HG02798 (cell line): Measurements from ENCODE around the gene RDM1.

Source experiments
- ATAC-seq: cut with Tn5 transposase; IDR thresholded peaks from one replicate; pipeline ENCODE4 v1.9.1; 2021; ENCODE audit warnings: mild to moderate bottlenecking; ENCODE audit not compliant: unreplicated experiment, poor library complexity

Gene RDM1

GRCh38 chr17:35936063-35936462 lies 5.5 kb upstream of the RDM1 start:
- ATAC-seq: no peak

DNA sequence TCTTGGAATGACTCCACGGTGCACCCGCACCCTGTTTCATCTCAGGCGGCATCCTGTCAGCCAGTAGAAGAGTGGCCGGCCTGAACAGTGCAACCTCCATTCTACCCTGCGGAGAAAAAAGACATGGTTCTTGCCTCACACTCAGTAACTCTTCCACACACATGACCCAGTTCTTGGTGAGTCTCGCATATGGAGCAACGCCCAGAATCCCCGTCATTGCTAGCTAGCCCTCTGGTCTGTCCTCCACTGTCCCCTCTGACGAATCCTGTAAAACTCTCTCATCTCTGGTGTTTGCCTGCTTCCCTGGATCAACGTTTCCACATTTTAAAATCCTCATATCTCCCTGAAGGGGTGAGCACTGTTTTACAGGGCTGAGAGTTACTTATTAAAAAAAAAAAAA lies 4.2 kb upstream of the RDM1 start:
- no peak for ATAC-seq

DNA sequence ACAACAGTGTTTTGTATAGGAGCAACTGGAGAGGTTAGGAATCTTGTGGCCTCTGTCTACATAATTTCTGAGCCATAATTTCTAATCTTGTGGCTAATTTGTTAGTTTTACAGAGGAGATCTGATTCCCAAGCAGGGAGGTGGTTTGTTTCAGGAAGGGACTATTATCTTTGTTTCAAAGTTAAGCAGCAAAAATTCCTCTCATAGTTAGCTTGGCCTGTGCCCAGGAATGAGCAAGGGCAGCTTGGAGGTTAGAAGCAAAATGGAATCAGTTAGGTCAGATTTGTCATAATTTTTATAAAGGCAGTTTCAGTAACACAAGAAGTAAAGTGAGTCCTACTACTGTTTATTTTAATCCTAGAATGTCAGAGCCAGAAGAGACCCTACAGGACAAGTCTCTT lies 2.0 kb upstream of the RDM1 start:
- no peak for ATAC-seq

DNA sequence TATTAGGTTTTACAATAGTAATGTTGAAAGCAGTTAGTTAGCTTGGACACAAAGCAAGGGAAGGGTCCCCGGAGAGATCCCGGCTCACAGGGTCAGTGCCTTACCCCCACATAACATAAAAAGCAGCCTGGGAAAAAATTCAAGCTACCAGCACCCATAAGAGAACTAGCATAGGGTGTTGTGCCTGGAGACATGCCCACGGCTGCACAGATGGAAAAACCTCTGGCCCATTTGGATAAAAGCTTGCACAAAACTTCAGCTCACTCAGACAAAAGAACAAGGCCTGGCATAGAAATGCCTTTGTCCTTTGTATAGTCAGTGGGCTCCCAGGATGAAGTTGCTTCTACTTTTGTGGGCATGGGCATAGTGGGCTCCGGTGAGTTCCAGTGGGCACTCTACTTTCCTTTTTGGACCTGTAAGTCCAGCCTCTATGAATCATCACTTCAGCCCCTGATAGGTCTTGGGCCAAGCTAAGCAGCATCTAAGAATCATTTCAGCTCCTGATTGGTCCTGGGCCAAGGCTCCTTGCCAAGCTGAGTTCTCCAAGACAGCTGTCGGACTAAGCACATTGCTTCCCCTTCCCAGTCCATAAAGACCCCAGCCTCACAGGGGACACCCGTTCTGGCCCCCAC lies 1.3 kb upstream of the RDM1 start:
- no peak for ATAC-seq

DNA sequence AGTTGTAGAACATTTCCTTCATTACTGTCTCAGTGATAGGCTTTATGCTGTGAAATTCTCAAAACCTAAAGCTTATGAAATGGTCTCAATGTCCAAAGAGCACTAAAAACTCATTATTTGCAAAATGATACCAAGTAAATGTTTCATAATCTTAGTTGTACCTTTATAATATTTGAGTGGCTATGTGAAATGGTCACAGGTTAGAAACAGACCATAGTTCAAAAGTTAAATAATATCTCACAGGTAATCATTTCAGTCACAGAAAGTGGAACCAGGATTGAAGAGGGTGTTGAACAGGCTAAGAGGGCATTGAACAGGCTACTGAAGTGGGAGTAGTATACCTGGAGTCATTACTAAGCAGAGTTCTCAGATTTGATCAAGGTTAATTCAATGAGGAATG lies 2.9 kb downstream of the RDM1 start:
- no peak for ATAC-seq

GRCh38 chr17:35923609-35924114 lies 6.9 kb downstream of the RDM1 start:
- no peak for ATAC-seq

DNA sequence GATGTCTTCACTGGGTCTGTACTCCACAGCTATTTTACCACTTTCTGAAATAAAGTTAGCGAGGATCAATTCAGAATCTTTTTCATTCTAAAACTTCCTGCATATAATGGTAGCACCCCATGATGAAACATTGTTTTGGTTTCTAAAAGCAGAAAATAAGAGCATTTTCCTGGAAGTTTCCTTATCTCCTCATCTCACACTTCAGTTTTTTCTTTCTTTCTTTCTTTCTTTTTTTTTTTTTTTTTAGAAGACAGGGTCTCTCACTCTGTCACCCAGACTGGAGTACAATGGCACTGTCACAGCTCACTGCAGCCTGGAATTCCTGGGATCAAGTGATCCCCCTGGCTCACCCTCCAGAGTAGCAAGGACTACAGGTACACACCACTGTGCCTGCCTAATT lies 10.3 kb downstream of the RDM1 start:
- no peak for ATAC-seq

- no peak for ATAC-seq
These were observed 11.9 kb downstream of the RDM1 start for GRCh38 chr17:35918665-35919064.

DNA sequence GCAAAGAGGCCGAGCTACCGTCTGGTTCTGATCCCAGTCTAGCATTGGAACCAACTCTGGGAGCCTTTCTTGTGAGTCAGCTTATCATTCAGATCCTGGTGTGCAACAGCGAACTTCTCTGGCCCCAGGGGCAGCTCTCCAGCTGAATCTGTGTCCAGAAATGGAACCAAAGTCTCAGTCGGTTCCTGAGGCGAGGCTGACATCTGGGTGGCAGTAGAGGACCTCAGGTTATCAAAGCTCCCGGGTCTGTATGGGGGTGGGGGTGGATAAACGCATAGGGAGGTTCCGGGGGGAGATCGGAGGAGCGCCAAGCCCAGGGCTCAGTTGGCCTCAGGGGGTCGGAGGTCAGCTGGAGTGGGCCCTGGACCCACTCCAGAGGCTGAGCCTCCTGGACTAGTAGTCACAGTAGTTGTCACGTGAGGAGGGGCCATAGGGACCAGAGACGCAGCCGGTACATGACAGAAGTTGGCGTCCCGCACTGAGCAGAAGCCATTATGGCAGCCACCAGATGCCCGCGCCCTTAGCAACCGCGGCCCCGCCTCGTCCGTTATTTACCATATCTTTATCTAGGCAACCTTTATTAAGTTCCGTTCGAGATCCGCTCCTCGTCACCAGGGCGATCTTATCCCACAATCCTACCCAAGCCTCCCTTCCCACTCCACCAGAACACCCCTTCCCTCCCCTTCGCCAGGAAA lies 12.9 kb downstream of the RDM1 start:
- ATAC-seq: no peak

- ATAC-seq: no peak
These were observed 15.2 kb downstream of the RDM1 start for GRCh38 chr17:35915153-35915964.

DNA sequence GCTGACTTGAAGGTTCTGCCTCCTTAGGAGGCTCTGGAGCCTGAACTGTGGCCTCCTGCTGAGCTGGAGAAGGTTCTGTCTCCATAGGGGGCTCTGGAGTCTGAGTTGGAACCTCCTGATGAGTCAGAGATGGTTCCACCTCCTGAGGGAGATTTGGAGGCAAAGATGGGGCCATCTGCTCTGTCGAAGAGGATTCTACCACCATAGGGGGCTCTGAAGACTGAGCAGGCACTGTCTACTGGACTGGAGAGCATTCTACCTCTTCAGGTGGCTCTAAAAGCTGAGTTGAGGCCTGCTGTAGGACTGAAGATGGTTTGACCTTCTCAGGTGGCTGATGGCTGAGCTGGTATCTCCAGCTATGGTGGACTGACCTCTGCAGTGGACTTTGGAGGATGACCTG lies 16.2 kb downstream of the RDM1 start:
- no peak for ATAC-seq

DNA sequence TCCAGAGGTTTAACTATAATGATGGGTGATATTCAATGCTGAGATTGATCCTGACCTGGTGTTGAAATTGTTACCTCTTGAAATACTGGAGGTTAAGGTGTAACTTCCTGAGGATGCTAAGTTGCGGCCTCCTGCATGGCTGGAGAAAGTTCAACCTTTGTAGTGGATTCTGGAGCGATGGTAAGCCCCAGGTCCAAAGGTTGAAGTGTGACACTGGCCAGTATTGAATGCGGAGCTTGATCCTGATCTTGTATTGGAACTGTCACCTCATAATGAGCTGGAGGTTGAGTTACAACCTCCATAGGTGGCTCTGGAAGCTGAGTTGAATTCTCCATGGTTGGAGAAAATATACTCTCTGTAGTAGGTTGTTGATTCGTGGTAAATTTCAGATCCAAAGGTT lies 17.0 kb downstream of the RDM1 start:
- ATAC-seq: no peak

GRCh38 chr17:35912942-35913341 lies 17.6 kb downstream of the RDM1 start:
- no peak for ATAC-seq

GRCh38 chr17:35912339-35912912 lies 18.1 kb downstream of the RDM1 start:
- ATAC-seq: no peak

- ATAC-seq: no peak
These were observed 21.2 kb downstream of the RDM1 start for GRCh38 chr17:35909408-35909807.

GRCh38 chr17:35907691-35908090 lies 22.9 kb downstream of the RDM1 start:
- no peak for ATAC-seq

- no peak for ATAC-seq
These were observed 23.5 kb downstream of the RDM1 start for GRCh38 chr17:35906926-35907637.

DNA sequence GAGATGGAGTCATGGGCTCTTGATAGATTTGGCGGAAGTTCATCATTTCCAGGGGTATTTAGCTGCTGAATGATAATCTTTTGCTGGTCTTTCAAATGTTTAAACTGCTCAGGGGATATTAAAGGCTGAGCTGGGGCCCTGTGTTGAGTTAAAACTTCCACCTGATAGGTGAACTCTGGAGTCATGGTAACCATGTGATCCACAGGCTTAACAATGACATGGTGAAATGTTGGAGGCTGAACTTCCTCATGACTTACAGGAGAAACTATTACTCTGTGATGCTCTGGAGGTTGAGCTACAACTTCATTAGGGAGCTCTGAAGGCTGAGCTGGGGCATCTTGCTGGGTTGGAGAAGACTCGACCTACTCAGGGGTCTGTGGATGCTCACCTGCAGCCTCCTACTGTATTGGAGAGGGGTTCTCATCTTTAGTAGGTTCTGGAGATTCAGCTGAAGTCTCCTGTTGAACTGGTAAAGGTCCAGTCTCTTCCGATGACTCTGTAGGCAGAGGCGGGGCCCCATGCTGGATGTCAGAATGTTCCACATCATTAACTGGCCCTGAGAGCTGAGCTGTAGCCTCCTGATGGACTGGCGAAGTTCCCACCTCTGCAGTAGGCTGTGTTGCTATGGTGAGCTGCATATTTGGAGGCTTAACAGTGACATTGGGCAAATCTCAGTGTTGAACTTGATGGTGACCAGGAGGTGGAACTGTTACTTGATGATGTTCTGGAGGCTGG lies 24.2 kb downstream of the RDM1 start:
- no peak for ATAC-seq

DNA sequence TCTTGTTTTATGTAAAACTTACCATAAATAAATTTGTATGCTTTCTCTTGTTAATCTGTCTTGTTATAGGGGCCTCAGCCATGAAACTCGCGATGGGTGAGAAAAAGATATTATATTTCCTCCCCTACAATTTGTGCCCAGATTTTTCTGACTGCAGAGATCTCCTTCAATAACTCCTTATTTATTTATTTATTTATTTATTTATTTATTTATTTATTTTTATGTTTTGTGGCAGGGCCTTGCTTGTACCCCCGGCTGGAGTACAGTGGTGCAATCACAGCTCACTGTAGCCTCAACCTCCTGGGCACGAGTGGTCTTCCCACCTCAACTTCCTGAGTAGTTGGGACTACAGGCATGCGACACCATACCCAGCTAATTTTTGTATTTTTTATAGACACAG lies 27.1 kb downstream of the RDM1 start:
- ATAC-seq: no peak
